Measurements from ENCODE around the gene ZDHHC20.

DNA sequence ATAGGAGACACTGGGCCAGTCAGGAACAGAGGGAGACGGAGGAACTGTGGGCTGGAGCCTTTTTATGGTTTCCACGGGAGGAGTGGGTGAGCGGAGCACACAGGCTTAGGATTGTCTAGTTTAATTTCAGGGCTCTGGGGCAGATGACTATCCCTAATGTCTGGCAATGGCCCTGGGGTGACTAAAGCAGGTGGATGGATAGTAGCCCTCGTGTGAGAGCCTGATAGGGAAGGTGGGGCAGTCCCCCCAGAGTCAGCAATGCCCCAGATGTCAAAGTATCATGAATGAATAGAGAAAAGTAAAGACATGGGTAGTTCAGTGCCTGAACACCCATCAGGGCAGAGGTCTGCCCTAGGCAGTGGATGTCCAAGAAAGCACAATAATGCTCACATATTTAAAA lies 94.2 kb downstream of the ZDHHC20 start:
- TF ChIP-seq, protein P1, sequence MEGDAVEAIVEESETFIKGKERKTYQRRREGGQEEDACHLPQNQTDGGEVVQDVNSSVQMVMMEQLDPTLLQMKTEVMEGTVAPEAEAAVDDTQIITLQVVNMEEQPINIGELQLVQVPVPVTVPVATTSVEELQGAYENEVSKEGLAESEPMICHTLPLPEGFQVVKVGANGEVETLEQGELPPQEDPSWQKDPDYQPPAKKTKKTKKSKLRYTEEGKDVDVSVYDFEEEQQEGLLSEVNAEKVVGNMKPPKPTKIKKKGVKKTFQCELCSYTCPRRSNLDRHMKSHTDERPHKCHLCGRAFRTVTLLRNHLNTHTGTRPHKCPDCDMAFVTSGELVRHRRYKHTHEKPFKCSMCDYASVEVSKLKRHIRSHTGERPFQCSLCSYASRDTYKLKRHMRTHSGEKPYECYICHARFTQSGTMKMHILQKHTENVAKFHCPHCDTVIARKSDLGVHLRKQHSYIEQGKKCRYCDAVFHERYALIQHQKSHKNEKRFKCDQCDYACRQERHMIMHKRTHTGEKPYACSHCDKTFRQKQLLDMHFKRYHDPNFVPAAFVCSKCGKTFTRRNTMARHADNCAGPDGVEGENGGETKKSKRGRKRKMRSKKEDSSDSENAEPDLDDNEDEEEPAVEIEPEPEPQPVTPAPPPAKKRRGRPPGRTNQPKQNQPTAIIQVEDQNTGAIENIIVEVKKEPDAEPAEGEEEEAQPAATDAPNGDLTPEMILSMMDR (conservative IDR thresholded peaks at IDR 0.05 in 1 of 2, IDR thresholded peaks at IDR 0.05 in 1 of 2; ENCODE audit: extremely low read depth in 1 of 2, insufficient read depth in 1 of 2, low read depth in 1 of 2, low read length in 2 of 2) = no peak
- TF ChIP-seq EZH2 (IDR thresholded peaks at IDR 0.05; ENCODE audit: borderline replicate concordance, low read length) = no peak

All from mammary epithelial cell (primary cell).